Endothelial cell of umbilical vein (primary cell): ENCODE data around the gene CNKSR2. TPM values are rescaled to one million over a fixed set of nuclear protein-coding genes. Genes with fewer than 3 reads are reported as not detected.

ENCODE experiments used
- BruUV-seq: library from RNA; stranded (reverse); fragments of 400-500 nt; replicated peaks from 2 replicates; lab custom pipeline; 2021; lab: Mats Ljungman, UMichigan
- CTCF ChIA-PET: fragments of 300-600, 350-600 bp; sonication (Branson Sonifier 250); formaldehyde crosslinking; loops from one replicate; lab custom pipeline; 2021; ENCODE audit warnings: antibody characterized with exemption, inconsistent platforms; lab: Charles Lee
- POLR2A ChIA-PET: fragments of 300-600, 350-600 bp; sonication (Branson Sonifier 250); formaldehyde crosslinking; loops from one replicate; lab custom pipeline; 2021; ENCODE audit warnings: antibody characterized with exemption, inconsistent platforms; lab: Charles Lee
- DNase-seq: peaks from one replicate; pipeline ENCODE4 v3.0.0-alpha.2; 2011; ENCODE audit warnings: low read depth, low spot score
- FAIRE-seq: peaks from 2 replicates; lab custom pipeline; 2011; peaks lifted over from hg19 to GRCh38; lab: Jason Lieb, UNC
- H2AFZ ChIP-seq: 2 replicates; pipeline ENCODE4 v1.6.0; 2012; ENCODE audit warnings: low read depth, low read length, control low read depth, inconsistent platforms
- H3K27ac ChIP-seq: 2 replicates; pipeline ENCODE4 v1.5.1; 2011; ENCODE audit warnings: low read depth, mild to moderate bottlenecking, control low read depth, low read length, moderate library complexity; ENCODE audit not compliant: insufficient read depth
- H3K27me3 ChIP-seq, 2 experiments: 2 replicates each; pipeline versions ENCODE4 v1.6.0 to v1.6.1; 2011; ENCODE audit warnings: low read length in 2 of 2, mixed read lengths in 1 of 2; ENCODE audit not compliant: control insufficient read depth in 2 of 2, insufficient read depth in 2 of 2
- H3K36me3 ChIP-seq, 2 experiments: 2 replicates in 1 of 2; 3 replicates in 1 of 2; pipeline ENCODE4 v1.5.1; 2011; ENCODE audit warnings: low read length in 2 of 2, mild to moderate bottlenecking in 1 of 2, moderate library complexity in 1 of 2; ENCODE audit not compliant: control insufficient read depth in 2 of 2, insufficient read depth in 2 of 2; ENCODE audit errors: extremely low read depth in 1 of 2
- H3K4me1 ChIP-seq: 3 replicates; pipeline ENCODE4 v1.5.1; 2011; ENCODE audit warnings: mild to moderate bottlenecking, low read length; ENCODE audit not compliant: control insufficient read depth, insufficient read depth; ENCODE audit errors: extremely low read depth
- H3K4me2 ChIP-seq: 2 replicates; pipeline ENCODE4 v1.6.1; 2011; ENCODE audit warnings: low read length, control low read depth, mixed read lengths; ENCODE audit not compliant: insufficient read depth
- H3K4me3 ChIP-seq, 3 experiments: fragments of 200-600 bp in 1 of 3; sonication (generic), shearing (Covaris generic) in 1 of 3; replicated peaks in 1 of 3; 2 replicates each; pipeline ENCODE4 v1.5.1; 2011 to 2016; ENCODE audit warnings: control low read depth in 3 of 3, low read length in 3 of 3, mild to moderate bottlenecking in 2 of 3, inconsistent platforms in 1 of 3, low read depth in 1 of 3, moderate library complexity in 1 of 3; ENCODE audit not compliant: insufficient read depth in 1 of 3
- H3K79me2 ChIP-seq: 2 replicates; pipeline ENCODE4 v1.6.0; 2012; ENCODE audit warnings: low read length, inconsistent platforms; ENCODE audit not compliant: control insufficient read depth, insufficient read depth
- H3K9ac ChIP-seq: replicated peaks from 2 replicates; pipeline ENCODE3; 2011; ENCODE audit warnings: low read length, control low read depth; ENCODE audit not compliant: insufficient read depth; ENCODE audit errors: extremely low read depth
- H3K9me1 ChIP-seq: replicated peaks from 3 replicates; pipeline ENCODE4 v1.6.0; 2011; ENCODE audit warnings: mild to moderate bottlenecking, low read length; ENCODE audit not compliant: control insufficient read depth, insufficient read depth; ENCODE audit errors: extremely low read depth
- H3K9me3 ChIP-seq: replicated peaks from 2 replicates; pipeline ENCODE4 v1.5.1; 2012; ENCODE audit warnings: low read length, inconsistent platforms; ENCODE audit not compliant: control insufficient read depth, insufficient read depth
- H4K20me1 ChIP-seq: replicated peaks from 2 replicates; pipeline ENCODE3; 2011; ENCODE audit warnings: mild to moderate bottlenecking, low read length; ENCODE audit not compliant: control insufficient read depth, insufficient read depth; ENCODE audit errors: extremely low read depth
- EZH2 ChIP-seq: IDR thresholded peaks from 2 replicates; pipeline ENCODE4 v1.6.1; 2012; ENCODE audit warnings: borderline replicate concordance, low read depth, mild to moderate bottlenecking, moderate library complexity, low read length, inconsistent platforms; ENCODE audit not compliant: severe bottlenecking
- GATA2 ChIP-seq: IDR thresholded peaks from 2 replicates; pipeline ENCODE4 v1.7.0; 2011; ENCODE audit warnings: low read depth, mild to moderate bottlenecking, moderate library complexity, mixed read lengths, low read length; ENCODE audit not compliant: insufficient read length, insufficient read depth
- JUN ChIP-seq: IDR thresholded peaks from 2 replicates; pipeline ENCODE4 v1.6.1; 2011; ENCODE audit warnings: borderline replicate concordance, low read depth; ENCODE audit not compliant: insufficient read length, insufficient read depth
- POLR2A ChIP-seq: IDR thresholded peaks from 2 replicates; pipeline ENCODE4 v1.6.1; 2012; ENCODE audit warnings: low read depth, mild to moderate bottlenecking, control low read depth, low read length
- POLR2AphosphoS5 ChIP-seq: IDR thresholded peaks from 2 replicates; pipeline ENCODE4 v1.6.1; 2012; ENCODE audit warnings: low read depth, mild to moderate bottlenecking, control low read depth, low read length, moderate library complexity; ENCODE audit not compliant: insufficient read depth
- dilution Hi-C: fragments of 300-500 bp; cut with MboI; formaldehyde crosslinking; loops from one replicate; pipeline ENCODE4 v1.15.0; 2019; ENCODE audit warnings: low sequenced_read_pairs; ENCODE audit not compliant: extremely low pct_ligation_motif_present
- intact Hi-C: fragments of 100-400 bp; cut with micrococcal nuclease; formaldehyde crosslinking; loops from one replicate; pipeline ENCODE4 v1.10.0; 2022
- polyA plus RNA-seq, 4 experiments: library from polyadenylated mRNA; depleted of rRNA in 3 of 4; stranded (reverse) in 3 of 4; unstranded in 1 of 4; fragments of >200 nt; gene quantifications; 2 replicates each; pipeline versions ENCODE4 v1.2.1 to v1.2.3, GENCODE V29; 2011 to 2012; ENCODE audit warnings: missing spikeins in 1 of 4
- total RNA-seq: library from RNA; stranded (reverse); gene quantifications from 2 replicates; pipeline ENCODE4 v1.2.3, GENCODE V29; 2021
- TF ChIP-seq, protein P1 (sequence below), 2 donors: IDR thresholded peaks; 1 replicate in 1 of 2; 2 replicates in 1 of 2; pipeline ENCODE4 v1.5.1; 2011; ENCODE audit warnings: low read length in 2 of 2, mild to moderate bottlenecking in 2 of 2, moderate library complexity in 2 of 2, control low read depth in 1 of 2, inconsistent platforms in 1 of 2, low read depth in 1 of 2; ENCODE audit not compliant: insufficient read depth in 1 of 2; ENCODE audit errors: extremely low read depth in 1 of 2

The CNKSR2 gene
- total and polyA plus RNA-seq, 2 donors (not counting 3 experiments of a cell fraction or from before 2014, with no cell fraction given), result 0.13 TPM; not detected in 1

GRCh38 chrX:21657318-21658151 lies 283.3 kb downstream of the CNKSR2 start:
- H3K79me2 ChIP-seq, result no peaks in the 10 kb centered on the region
- no peak overlapping the region for H3K4me2 ChIP-seq
- CTCF ChIA-PET, result no interaction called here
- no peak overlapping the region for H3K4me3 ChIP-seq
- DNase-seq, result no peak
- H3K9me3 ChIP-seq, result no peaks in the 10 kb centered on the region
- dilution Hi-C loops (no loop called here), intact Hi-C loops (no loop called here)
- no peaks in the 10 kb centered on the region for H3K9me1 ChIP-seq
- no peaks in the 10 kb centered on the region for H3K4me1 ChIP-seq
- BruUV-seq, result no TSS peak
- TF ChIP-seq JUN (no peak), EZH2 (peak; percentile 1)
- TF ChIP-seq, protein P1, sequence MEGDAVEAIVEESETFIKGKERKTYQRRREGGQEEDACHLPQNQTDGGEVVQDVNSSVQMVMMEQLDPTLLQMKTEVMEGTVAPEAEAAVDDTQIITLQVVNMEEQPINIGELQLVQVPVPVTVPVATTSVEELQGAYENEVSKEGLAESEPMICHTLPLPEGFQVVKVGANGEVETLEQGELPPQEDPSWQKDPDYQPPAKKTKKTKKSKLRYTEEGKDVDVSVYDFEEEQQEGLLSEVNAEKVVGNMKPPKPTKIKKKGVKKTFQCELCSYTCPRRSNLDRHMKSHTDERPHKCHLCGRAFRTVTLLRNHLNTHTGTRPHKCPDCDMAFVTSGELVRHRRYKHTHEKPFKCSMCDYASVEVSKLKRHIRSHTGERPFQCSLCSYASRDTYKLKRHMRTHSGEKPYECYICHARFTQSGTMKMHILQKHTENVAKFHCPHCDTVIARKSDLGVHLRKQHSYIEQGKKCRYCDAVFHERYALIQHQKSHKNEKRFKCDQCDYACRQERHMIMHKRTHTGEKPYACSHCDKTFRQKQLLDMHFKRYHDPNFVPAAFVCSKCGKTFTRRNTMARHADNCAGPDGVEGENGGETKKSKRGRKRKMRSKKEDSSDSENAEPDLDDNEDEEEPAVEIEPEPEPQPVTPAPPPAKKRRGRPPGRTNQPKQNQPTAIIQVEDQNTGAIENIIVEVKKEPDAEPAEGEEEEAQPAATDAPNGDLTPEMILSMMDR (IDR thresholded peaks at IDR 0.05; ENCODE audit: extremely low read depth in 1 of 2, insufficient read depth in 1 of 2, low read depth in 1 of 2, low read length in 2 of 2), result no peak
- FAIRE-seq, result no peak
- no peak overlapping the region for H2AFZ ChIP-seq
- H3K9ac ChIP-seq, result no peak overlapping the region
- no peaks in the 10 kb centered on the region for H3K36me3 ChIP-seq
- POLR2A ChIA-PET, result no interaction called here
- no peak overlapping the region for H3K27ac ChIP-seq
- H4K20me1 ChIP-seq, result no peaks in the 10 kb centered on the region
- H3K27me3 ChIP-seq, result peaks cover 12 to 18% of the 10 kb centered on the region in 2 experiments

GRCh38 chrX:21658152-21658737 lies 284.0 kb downstream of the CNKSR2 start, which contains the start of gene KLHL34:
TSS of gene KLHL34 (minus strand) at chrX:21658330. CDS start at chrX:21657788, 542 bp downstream.
- BruUV-seq, result no TSS peak

More at GRCh38 chrX:21658152-21658737, 284.0 kb downstream of the CNKSR2 start, which contains the start of gene KLHL34:
- no peaks in the 10 kb centered on the region for H3K9me1 ChIP-seq
- no peak within 1 kb of the TSS for H2AFZ ChIP-seq
- H3K9me3 ChIP-seq, result no peaks in the 10 kb centered on the region
- H3K27ac ChIP-seq, result no peak within 1 kb of the TSS
- no peak for DNase-seq
- intact Hi-C loops, result no loop called here
- H3K4me1 ChIP-seq, result no peaks in the 10 kb centered on the region
- TF ChIP-seq EZH2 (peak; percentile 55), GATA2 (no peak), POLR2A (no peak), POLR2AphosphoS5 (no peak)
- TF ChIP-seq, protein P1 (IDR thresholded peaks at IDR 0.05; ENCODE audit: extremely low read depth in 1 of 2, insufficient read depth in 1 of 2, low read depth in 1 of 2, low read length in 2 of 2), result no peak
- H3K9ac ChIP-seq, result no peak within 1 kb of the TSS
- no peak within 1 kb of the TSS for H3K4me2 ChIP-seq
- H3K27me3 ChIP-seq, result peaks cover 12 to 18% of the 10 kb centered on the region in 2 experiments
- dilution Hi-C loops, result no loop called here
- FAIRE-seq, result no peak
- POLR2A ChIA-PET, result no interaction called here
- H3K4me3 ChIP-seq, result no peak within 1 kb of the TSS
- no peaks in the 10 kb centered on the region for H3K36me3 ChIP-seq
- H4K20me1 ChIP-seq, result no peaks in the 10 kb centered on the region
- CTCF ChIA-PET, result no interaction called here
- no peaks in the 10 kb centered on the region for H3K79me2 ChIP-seq
